Stimulated activated CD4-positive, alpha-beta T cell treated with anti-CD3 and anti-CD28 coated beads, Interleukin-15, amount 100 ng/mL, for 24 hours (primary cell): ENCODE data around the gene ARHGAP25.
A peak's percentile ranks its signal among the peaks of the same experiment; 100 is the strongest.

Source experiments
- DNase-seq: peaks from one replicate; pipeline ENCODE4 v3.0.0-alpha.2; 2020

Gene ARHGAP25

GRCh38 chr2:68837164-68837860, 102.7 kb downstream of the ARHGAP25 start:
- peak; percentile 77 for DNase-seq

- no peak for DNase-seq
Measured at GRCh38 chr2:68837861-68838341, 103.3 kb downstream of the ARHGAP25 start.

GRCh38 chr2:68838641-68839040, 104.0 kb downstream of the ARHGAP25 start:
- DNase-seq: no peak

- peak; percentile 41 for DNase-seq
Measured at GRCh38 chr2:68839260-68839833, 104.7 kb downstream of the ARHGAP25 start.

GRCh38 chr2:68845043-68845442, 110.4 kb downstream of the ARHGAP25 start:
- DNase-seq: no peak

- DNase-seq: no peak
Measured at GRCh38 chr2:68846091-68846490, 111.5 kb downstream of the ARHGAP25 start.

GRCh38 chr2:68847751-68848150, 113.1 kb downstream of the ARHGAP25 start:
- no peak for DNase-seq

GRCh38 chr2:68849579-68850030, 115.0 kb downstream of the ARHGAP25 start:
- no peak for DNase-seq

- no peak for DNase-seq
Measured at GRCh38 chr2:68850524-68850923, 115.9 kb downstream of the ARHGAP25 start.

GRCh38 chr2:68853035-68853434, 118.4 kb downstream of the ARHGAP25 start:
- DNase-seq: no peak

GRCh38 chr2:68853915-68854314, 119.3 kb downstream of the ARHGAP25 start:
- no peak for DNase-seq

- no peak for DNase-seq
Measured at GRCh38 chr2:68854476-68854875, 119.9 kb downstream of the ARHGAP25 start.

- no peak for DNase-seq
Measured at GRCh38 chr2:68855550-68855949, 120.9 kb downstream of the ARHGAP25 start.

GRCh38 chr2:68857202-68857845, 122.7 kb downstream of the ARHGAP25 start:
- no peak for DNase-seq

- no peak for DNase-seq
Measured at GRCh38 chr2:68857855-68858456, 123.3 kb downstream of the ARHGAP25 start.

- no peak for DNase-seq
Measured at GRCh38 chr2:68860111-68860510, 125.5 kb downstream of the ARHGAP25 start.

- DNase-seq: no peak
Measured at GRCh38 chr2:68861330-68861729, 126.7 kb downstream of the ARHGAP25 start.

- no peak for DNase-seq
Measured at GRCh38 chr2:68862889-68863288, 128.3 kb downstream of the ARHGAP25 start.

- no peak for DNase-seq
Measured at GRCh38 chr2:68863996-68864395, 129.4 kb downstream of the ARHGAP25 start.

GRCh38 chr2:68865108-68865507, 130.5 kb downstream of the ARHGAP25 start:
- no peak for DNase-seq

- DNase-seq: no peak
Measured at GRCh38 chr2:68870215-68870614, 135.6 kb downstream of the ARHGAP25 start.

- no peak for DNase-seq
Measured at GRCh38 chr2:68871159-68871764, 136.7 kb downstream of the ARHGAP25 start, which contains the start of gene BMP10. Gene BMP10 (minus strand): TSS chr2:68871397. CDS start chr2:68871358, 39 bp downstream.
